SK-N-MC (cell line): ENCODE results near the gene FANCC.

Source experiments
- EZH2 ChIP-seq: fragments of 200-600 bp; sonication (generic); IDR thresholded peaks from one replicate; pipeline ENCODE4 v1.6.1; 2017; ENCODE audit warnings: antibody characterized with exemption
- FOXP2 ChIP-seq: optimal IDR thresholded peaks from 2 replicates; pipeline ENCODE3; 2011; ENCODE audit warnings: mild to moderate bottlenecking, moderate library complexity; ENCODE audit not compliant: insufficient read depth; ENCODE audit errors: extremely low read length, control extremely low read depth
- POLR2AphosphoS5 ChIP-seq: IDR thresholded peaks from 2 replicates; pipeline ENCODE4 v1.6.1; 2012; ENCODE audit warnings: mild to moderate bottlenecking, low read depth, low read length, borderline replicate concordance

GRCh38 chr9:95177617-95178016 lies 139.9 kb downstream of the FANCC start:
- no peak for TF ChIP-seq EZH2
- no peak for TF ChIP-seq FOXP2
- TF ChIP-seq POLR2AphosphoS5: no peak
